HG02610 (cell line): ENCODE data around the gene PCNX1.
A peak's percentile ranks its signal among the peaks of the same experiment; 100 is the strongest.
"Not testable (repeated sequence)": the region's sequence is repeated elsewhere in the genome, so short reads cannot be mapped to it uniquely, and the experiment has no call there.

ENCODE experiments used
- ATAC-seq: cut with Tn5 transposase; IDR thresholded peaks from one replicate; pipeline ENCODE4 v1.9.1; 2021; ENCODE audit warnings: mild to moderate bottlenecking, moderate library complexity; ENCODE audit not compliant: unreplicated experiment

PCNX1 gene

GRCh38 chr14:70909733-70910614 lies 2.7 kb downstream of the PCNX1 start:
- no peak for ATAC-seq

- no peak for ATAC-seq
Observed at GRCh38 chr14:70915415-70915814, 8.2 kb downstream of the PCNX1 start.

DNA sequence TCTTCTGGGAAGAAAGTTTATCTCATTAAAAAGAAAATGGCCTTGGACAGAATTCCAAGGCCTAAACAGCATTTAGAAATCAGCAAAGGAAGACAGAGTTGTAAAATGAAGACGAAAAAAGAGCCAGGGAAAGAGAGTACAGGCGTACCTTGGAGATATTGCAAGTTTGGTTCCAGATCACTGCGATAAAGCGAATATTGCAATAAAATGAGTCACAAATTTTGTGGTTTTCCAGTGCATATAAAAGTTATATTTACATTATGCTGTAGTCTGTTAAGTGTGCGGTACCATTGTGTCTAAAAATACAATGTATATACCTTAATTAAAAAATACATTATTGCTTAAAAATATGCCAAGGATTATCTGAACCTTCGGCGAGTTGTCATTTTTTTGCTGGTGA lies 9.0 kb downstream of the PCNX1 start:
- ATAC-seq, result no peak

DNA sequence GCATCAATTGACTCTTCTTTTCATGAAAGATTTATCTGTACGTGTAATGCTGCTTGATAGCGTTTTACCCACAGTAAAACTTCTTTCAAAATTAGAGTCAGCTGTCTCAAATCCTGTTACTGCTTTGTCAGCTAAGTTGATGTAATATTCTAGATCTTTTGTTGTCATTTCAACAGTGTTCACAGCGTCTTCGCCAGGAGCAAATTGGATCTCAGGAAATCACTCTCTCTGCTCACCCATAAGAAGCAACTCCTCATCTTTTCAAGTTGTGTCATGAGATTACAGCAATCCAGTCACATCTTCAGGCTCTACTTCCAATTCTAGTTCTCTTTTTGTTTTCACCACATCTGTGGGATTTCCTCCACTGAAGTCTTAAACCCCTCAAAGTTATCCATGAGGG lies 9.5 kb downstream of the PCNX1 start:
- ATAC-seq, result no peak

DNA sequence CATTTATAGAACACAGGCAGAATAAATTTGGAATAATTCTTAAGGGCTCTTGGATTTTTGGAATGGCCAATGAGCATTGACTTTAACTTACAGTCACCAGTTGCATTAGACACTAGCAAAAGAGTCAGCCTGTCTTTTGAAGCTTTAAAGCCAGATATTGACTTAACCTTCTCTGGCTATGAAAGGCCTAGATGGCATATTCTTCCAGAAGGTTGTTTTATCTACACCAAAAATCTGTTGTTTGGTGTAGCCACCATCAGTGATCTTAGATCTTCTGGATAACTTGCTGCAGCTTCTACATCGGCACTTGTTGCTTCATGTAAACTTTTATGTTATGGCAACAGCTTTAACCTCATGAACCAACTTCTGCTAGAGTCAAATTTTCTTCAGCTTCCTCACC lies 10.4 kb downstream of the PCNX1 start:
- ATAC-seq, result no peak

- no peak for ATAC-seq
Observed at GRCh38 chr14:70919774-70920173, 12.5 kb downstream of the PCNX1 start.

GRCh38 chr14:70920608-70921007 lies 13.3 kb downstream of the PCNX1 start:
- ATAC-seq, result no peak

- no peak for ATAC-seq
Observed at GRCh38 chr14:70921669-70922068, 14.4 kb downstream of the PCNX1 start.

DNA sequence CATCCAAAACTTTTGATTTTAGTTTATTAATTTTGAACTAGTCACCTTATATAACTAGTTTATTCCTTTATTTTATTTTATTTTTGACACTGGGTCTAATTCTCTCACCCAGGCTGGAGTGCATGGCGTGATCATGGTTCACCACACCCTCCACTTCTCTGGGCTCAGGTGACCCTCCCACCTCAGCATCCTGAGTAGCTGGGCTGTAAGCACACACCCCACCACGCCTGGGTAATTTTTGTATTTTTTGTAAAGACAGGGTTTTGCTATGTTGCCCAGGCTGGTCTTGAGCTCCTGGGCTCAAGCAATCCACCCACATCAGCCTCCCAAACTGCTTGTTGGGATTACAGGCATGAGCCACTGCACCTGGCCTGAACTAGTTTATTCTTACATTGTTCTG lies 17.3 kb downstream of the PCNX1 start:
- ATAC-seq, result no peak

DNA sequence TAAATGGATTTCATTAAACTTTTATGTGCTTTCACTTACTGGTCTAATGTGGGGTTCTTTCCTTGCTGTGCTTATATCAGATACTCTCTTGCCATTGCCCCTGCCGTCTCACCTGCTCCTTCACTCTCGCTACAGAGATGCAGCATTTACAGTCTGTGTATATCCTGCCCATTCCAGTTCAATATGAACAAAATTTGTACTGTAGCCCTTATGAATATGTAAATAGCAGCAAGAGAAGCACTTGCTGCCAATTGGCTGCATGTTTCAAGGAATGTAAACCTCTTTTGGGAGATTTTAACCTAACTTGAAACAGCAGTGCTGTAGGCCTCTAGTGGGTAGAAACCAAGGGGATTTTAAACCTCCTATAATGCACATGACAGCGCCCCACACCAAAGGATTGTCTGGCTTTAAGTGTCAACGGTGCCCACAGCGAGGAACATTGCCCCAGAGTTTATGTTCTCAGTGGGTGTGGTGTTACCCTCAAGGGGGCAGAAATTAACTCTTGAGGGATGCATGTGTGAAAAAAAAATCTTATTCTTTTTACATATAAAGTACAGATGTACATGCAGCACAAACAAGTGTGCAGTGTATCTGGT lies 19.1 kb downstream of the PCNX1 start:
- no peak for ATAC-seq

- ATAC-seq, result no peak
Observed at GRCh38 chr14:70931008-70931407, 23.7 kb downstream of the PCNX1 start.

GRCh38 chr14:70934084-70934483 lies 26.8 kb downstream of the PCNX1 start:
- no peak for ATAC-seq

DNA sequence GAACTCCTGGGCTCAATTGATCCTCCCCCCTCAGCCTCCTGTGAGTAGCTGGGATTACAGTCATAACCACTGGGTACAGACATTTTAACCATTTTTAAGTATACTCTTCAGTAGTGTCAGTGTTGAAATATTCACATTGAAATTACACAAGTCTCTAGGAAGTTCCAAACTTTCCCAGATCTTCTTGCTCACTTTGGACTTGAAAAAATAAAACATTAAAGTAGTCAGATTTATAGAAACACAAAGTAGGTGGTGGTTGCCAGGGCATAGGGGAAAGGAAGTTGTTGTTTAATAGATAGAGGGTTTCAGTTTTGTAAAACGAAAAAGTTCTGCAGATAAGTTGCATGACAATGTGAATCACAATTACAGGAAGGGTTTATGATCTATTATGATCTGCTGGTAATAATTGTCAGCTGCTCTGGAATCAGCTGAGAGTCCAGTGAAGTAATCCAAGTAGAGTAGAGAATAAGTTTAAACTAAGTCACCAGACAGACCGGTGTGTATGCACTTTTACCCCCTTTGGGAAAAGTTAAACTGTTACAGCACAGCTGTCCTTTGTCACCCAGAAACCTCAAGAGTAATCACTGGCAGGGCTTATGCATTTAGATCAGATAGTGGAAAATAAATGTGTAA lies 27.4 kb downstream of the PCNX1 start:
- ATAC-seq, result peak; percentile 68

DNA sequence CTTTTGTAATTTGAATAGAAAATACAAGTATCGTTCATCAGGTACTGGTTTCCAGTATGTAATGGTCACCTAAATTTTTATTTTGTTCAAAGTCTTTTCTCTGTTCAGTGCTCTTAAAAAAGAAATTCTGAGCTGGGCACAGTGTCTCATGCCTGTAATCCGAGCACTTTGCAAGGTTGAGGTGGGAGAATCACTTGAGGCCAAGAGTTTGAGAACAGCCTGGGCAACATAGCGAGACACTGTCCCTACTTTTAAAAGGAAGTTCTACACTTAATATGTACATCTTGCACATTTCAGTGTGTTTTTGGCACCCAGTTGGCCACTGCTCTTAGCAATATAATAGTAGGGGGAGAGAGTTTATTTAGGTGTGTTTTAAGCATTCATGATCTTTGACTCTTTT lies 27.9 kb downstream of the PCNX1 start:
- ATAC-seq, result no peak

DNA sequence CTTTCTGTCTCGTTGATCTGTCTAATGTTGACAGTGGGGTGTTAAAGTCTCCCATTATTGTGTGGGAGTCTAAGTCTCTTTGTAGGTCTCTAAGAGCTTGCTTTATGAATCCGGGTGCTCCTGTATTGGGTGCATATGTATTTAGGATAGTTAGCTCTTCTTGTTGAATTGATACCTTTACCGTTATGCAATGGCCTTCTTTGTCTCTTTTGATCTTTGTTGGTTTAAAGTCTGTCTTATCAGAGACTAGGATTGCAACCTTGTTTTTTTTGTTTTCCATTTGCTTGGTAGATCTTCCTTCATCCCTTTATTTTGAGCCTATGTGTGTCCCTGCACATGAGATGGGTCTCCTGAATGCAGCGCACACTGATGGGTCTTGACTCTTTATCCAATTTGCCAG lies 32.4 kb downstream of the PCNX1 start:
- ATAC-seq, result not testable (repeated sequence)

GRCh38 chr14:70941637-70942341 lies 34.5 kb downstream of the PCNX1 start:
- ATAC-seq, result not testable (repeated sequence)

GRCh38 chr14:70942342-70942706 lies 35.1 kb downstream of the PCNX1 start:
- no peak for ATAC-seq

DNA sequence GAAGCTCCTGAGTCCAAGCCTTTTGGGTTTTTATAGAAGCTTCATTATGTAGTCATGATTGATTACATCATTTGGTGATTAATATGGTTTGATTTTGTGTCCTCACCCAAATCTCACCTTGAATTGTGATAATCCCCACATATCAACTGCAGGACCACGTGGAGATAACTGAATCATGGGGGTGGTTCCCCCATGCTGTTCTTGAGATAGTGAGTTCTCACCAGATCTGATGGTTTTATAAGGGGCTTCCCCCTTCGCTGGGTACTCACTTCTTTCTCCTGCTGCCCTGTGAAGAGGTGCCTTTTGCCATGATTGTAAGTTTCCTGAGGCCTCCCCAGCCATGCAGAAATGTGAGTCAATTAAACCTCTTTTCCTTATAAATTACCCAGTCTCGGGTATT lies 35.5 kb downstream of the PCNX1 start:
- ATAC-seq, result not testable (repeated sequence)

- ATAC-seq, result no peak
Observed at GRCh38 chr14:70943838-70944237, 36.6 kb downstream of the PCNX1 start.

DNA sequence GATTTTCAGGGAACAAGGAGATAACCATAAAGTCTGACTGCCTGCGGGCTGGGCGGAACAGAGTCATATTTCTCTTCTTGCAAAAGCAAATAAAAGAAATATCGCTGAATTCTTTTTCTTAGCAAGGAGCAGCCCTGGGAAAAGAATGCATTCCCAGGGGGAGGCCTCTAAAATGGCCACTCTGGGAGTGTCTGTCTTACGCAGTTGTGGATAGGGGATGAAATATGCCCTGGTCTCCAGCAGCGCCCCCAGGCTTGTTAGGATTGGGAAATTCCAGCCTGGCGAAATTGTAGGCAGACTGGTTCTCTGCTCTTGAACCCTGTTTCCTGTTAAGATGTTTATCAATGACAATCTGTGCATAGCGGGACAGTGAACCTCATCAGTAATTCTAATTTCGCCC lies 40.5 kb downstream of the PCNX1 start:
- no peak for ATAC-seq

- ATAC-seq, result no peak
Observed at GRCh38 chr14:70952485-70952884, 45.2 kb downstream of the PCNX1 start.
